SU-DHL-6 (cell line): ENCODE results near the gene OR5A2.

Experiments used
- H2AFZ ChIP-seq: fragments of 200-600 bp; sonication (generic); 2 replicates; pipeline ENCODE4 v1.6.1; 2014; ENCODE audit warnings: low read depth, mild to moderate bottlenecking, moderate library complexity, mixed read lengths, antibody characterized with exemption, low read length; ENCODE audit not compliant: severe bottlenecking
- H3F3A ChIP-seq: fragments of 200-600 bp; shearing (Covaris generic); 2 replicates; pipeline ENCODE4 v1.6.0; 2016; ENCODE audit warnings: antibody characterized with exemption, mild to moderate bottlenecking; ENCODE audit not compliant: insufficient read depth
- H3K27ac ChIP-seq: fragments of 200-600 bp; sonication (generic); 2 replicates; pipeline ENCODE4 v1.5.1; 2016; ENCODE audit warnings: low read depth, mild to moderate bottlenecking, low read length, moderate library complexity, mixed read lengths
- H3K27me3 ChIP-seq: fragments of 200-600 bp; sonication (generic), shearing (Covaris generic); 2 replicates; pipeline ENCODE4 v1.6.0; 2014; ENCODE audit warnings: mild to moderate bottlenecking, low read length
- H3K36me3 ChIP-seq: fragments of 200-600 bp; sonication (generic); 2 replicates; pipeline ENCODE4 v1.6.1; 2014; ENCODE audit warnings: mild to moderate bottlenecking, low read length, mixed read lengths
- H3K4me2 ChIP-seq: fragments of 300-600, 200-600 bp; shearing (Covaris generic), sonication (generic); 2 replicates; pipeline ENCODE4 v1.6.0; 2014; ENCODE audit warnings: low read length, low read depth, mild to moderate bottlenecking; ENCODE audit not compliant: poor library complexity, severe bottlenecking
- H3K4me3 ChIP-seq: fragments of 200-600 bp; sonication (generic); 2 replicates; pipeline ENCODE4 v1.5.1; 2014; ENCODE audit warnings: antibody characterized with exemption, low read length, mild to moderate bottlenecking, mixed read lengths; ENCODE audit not compliant: insufficient read depth, poor library complexity, severe bottlenecking
- H3K79me2 ChIP-seq: fragments of 200-600 bp; sonication (generic); 2 replicates; pipeline ENCODE4 v1.6.1; 2014; ENCODE audit warnings: mild to moderate bottlenecking, low read length, moderate library complexity; ENCODE audit not compliant: insufficient read depth
- H3K9ac ChIP-seq: fragments of 200-600 bp; sonication (generic); 2 replicates; pipeline ENCODE4 v1.7.0; 2014; ENCODE audit warnings: mild to moderate bottlenecking, low read length
- H3K9me2 ChIP-seq: fragments of 200-600 bp; sonication (generic); replicated peaks from 2 replicates; pipeline ENCODE4 v1.6.1; 2014; ENCODE audit warnings: low read length; ENCODE audit not compliant: insufficient read depth
- H3K9me3 ChIP-seq: fragments of 200-600 bp; sonication (generic); 2 replicates; pipeline ENCODE4 v1.6.1; 2014; ENCODE audit warnings: low read length, mixed read lengths; ENCODE audit not compliant: insufficient read depth
- H4K20me1 ChIP-seq: fragments of 200-600 bp; sonication (generic); 2 replicates; pipeline ENCODE4 v1.6.1; 2014; ENCODE audit warnings: low read depth, mild to moderate bottlenecking, antibody characterized with exemption, low read length, moderate library complexity, mixed read lengths
- CTCF ChIP-seq: fragments of 200-600 bp; sonication (generic); IDR thresholded peaks from one replicate; pipeline ENCODE4 v1.5.1; 2017; ENCODE audit warnings: antibody characterized with exemption, mild to moderate bottlenecking, low read length, moderate library complexity; ENCODE audit not compliant: insufficient read depth, poor library complexity, severe bottlenecking
- EZH2phosphoT487 ChIP-seq: fragments of 200-600 bp; sonication (generic), shearing (Covaris generic); conservative IDR thresholded peaks from 2 replicates; pipeline ENCODE4 v1.6.1; 2018; ENCODE audit warnings: mild to moderate bottlenecking, antibody characterized with exemption, low read length, moderate library complexity, mixed read lengths

Gene OR5A2

GRCh38 chr11:59423835-59424234 lies 2.4 kb downstream of the OR5A2 start:
- Histone ChIP-seq H3K4me3 (no peak overlapping the region), H3K27ac (no peak overlapping the region), H2AFZ (no peak overlapping the region), H4K20me1 (no peaks in the 10 kb centered on the region), H3K9me3 (no peaks in the 10 kb centered on the region), H3K36me3 (no peaks in the 10 kb centered on the region), H3K79me2 (no peaks in the 10 kb centered on the region), H3F3A (no peaks in the 10 kb centered on the region), H3K9me2 (no peaks in the 10 kb centered on the region), H3K27me3 (no peaks in the 10 kb centered on the region), H3K4me2 (no peak overlapping the region), H3K9ac (no peak overlapping the region)
- TF ChIP-seq CTCF (no peak), EZH2phosphoT487 (no peak)

GRCh38 chr11:59418156-59418555 lies 8.1 kb downstream of the OR5A2 start:
- no peaks in the 10 kb centered on the region for H3K79me2 ChIP-seq
- no peak for TF ChIP-seq EZH2phosphoT487
- no peak for TF ChIP-seq CTCF
- no peaks in the 10 kb centered on the region for H4K20me1 ChIP-seq
- H3K4me3 ChIP-seq: no peak overlapping the region
- no peaks in the 10 kb centered on the region for H3F3A ChIP-seq
- H2AFZ ChIP-seq: no peak overlapping the region
- no peaks in the 10 kb centered on the region for H3K36me3 ChIP-seq
- no peak overlapping the region for H3K27ac ChIP-seq
- H3K9me2 ChIP-seq: no peaks in the 10 kb centered on the region
- no peaks in the 10 kb centered on the region for H3K9me3 ChIP-seq
- no peak overlapping the region for H3K9ac ChIP-seq
- H3K27me3 ChIP-seq: no peaks in the 10 kb centered on the region
- H3K4me2 ChIP-seq: no peak overlapping the region

GRCh38 chr11:59417023-59417422 lies 9.2 kb downstream of the OR5A2 start:
- Histone ChIP-seq H3K4me3 (no peak overlapping the region), H2AFZ (no peak overlapping the region), H3K9ac (no peak overlapping the region), H3K9me3 (no peaks in the 10 kb centered on the region), H3F3A (no peaks in the 10 kb centered on the region), H3K9me2 (no peaks in the 10 kb centered on the region), H3K36me3 (no peaks in the 10 kb centered on the region), H3K27ac (no peak overlapping the region), H3K4me2 (no peak overlapping the region), H3K27me3 (no peaks in the 10 kb centered on the region), H3K79me2 (no peaks in the 10 kb centered on the region), H4K20me1 (no peaks in the 10 kb centered on the region)
- TF ChIP-seq EZH2phosphoT487 (no peak), CTCF (no peak)

GRCh38 chr11:59416613-59417012 lies 9.6 kb downstream of the OR5A2 start:
- Histone ChIP-seq H3K79me2 (no peaks in the 10 kb centered on the region), H3K9ac (no peak overlapping the region), H3K9me2 (no peaks in the 10 kb centered on the region), H3K27me3 (no peaks in the 10 kb centered on the region), H3K36me3 (no peaks in the 10 kb centered on the region), H3K9me3 (no peaks in the 10 kb centered on the region), H3K4me3 (no peak overlapping the region), H3K4me2 (no peak overlapping the region), H3K27ac (no peak overlapping the region), H2AFZ (no peak overlapping the region), H4K20me1 (no peaks in the 10 kb centered on the region), H3F3A (no peaks in the 10 kb centered on the region)
- TF ChIP-seq EZH2phosphoT487: no peak
- no peak for TF ChIP-seq CTCF
